B cell (primary cell): ENCODE measurements around the gene CYP3A5.

Experiments
- CTCF ChIP-seq: fragments of 200-600 bp; IDR thresholded peaks from one replicate; pipeline ENCODE4 v1.8.0; 2022; ENCODE audit warnings: antibody characterized with exemption, mild to moderate bottlenecking
- EZH2 ChIP-seq: IDR thresholded peaks from 2 replicates; pipeline ENCODE4 v1.6.1; 2012; ENCODE audit warnings: borderline replicate concordance, low read depth, mild to moderate bottlenecking, moderate library complexity, low read length; ENCODE audit not compliant: insufficient read depth, poor library complexity, severe bottlenecking

- TF ChIP-seq CTCF (no peak), EZH2 (no peak)
Observed at GRCh38 chr7:99607548-99607947, 72.2 kb downstream of the CYP3A5 start.
